HepG2 (cell line): ENCODE measurements around the gene MYCBPAP. TPM values are rescaled to one million over a fixed set of nuclear protein-coding genes. Genes with fewer than 3 reads are reported as not detected.

ENCODE experiments used
- ATF5 ChIP-seq: sonication (generic); formaldehyde crosslinking; IDR thresholded peaks from 2 replicates; pipeline ENCODE4 v1.4.0; 2020; ENCODE audit warnings: mild to moderate bottlenecking, low read depth, missing genetic modification reagents
- CENPBD1 ChIP-seq: sonication (generic); formaldehyde crosslinking; IDR thresholded peaks from 2 replicates; pipeline ENCODE4 v1.8.0; 2022; ENCODE audit warnings: missing genetic modification reagents, low read depth, mild to moderate bottlenecking, borderline replicate concordance
- CREB1 ChIP-seq, 2 experiments: fragments of 450-650 bp in 1 of 2; IDR thresholded peaks; 2 replicates each; pipeline ENCODE4 v1.6.1; 2016 to 2017; ENCODE audit warnings: control low read depth in 1 of 2, mild to moderate bottlenecking in 1 of 2, missing compliant biosample characterization in 1 of 2, missing genetic modification characterization in 1 of 2
- DMTF1 ChIP-seq: sonication (generic); formaldehyde crosslinking; IDR thresholded peaks from 2 replicates; pipeline ENCODE4 v1.4.0; 2020; ENCODE audit warnings: mild to moderate bottlenecking, missing genetic modification reagents
- HHEX ChIP-seq: IDR thresholded peaks from 2 replicates; pipeline ENCODE4 v1.6.1; 2016; ENCODE audit warnings: control low read depth
- LCORL ChIP-seq, 2 experiments: fragments of 450-650 bp in 1 of 2; sonication (generic) in 1 of 2; formaldehyde crosslinking in 1 of 2; IDR thresholded peaks; 2 replicates each; pipeline versions ENCODE4 v1.5.0 to v1.6.1; 2017 to 2020; ENCODE audit warnings: antibody characterized with exemption in 1 of 2, missing genetic modification reagents in 1 of 2
- MAZ ChIP-seq, 2 experiments: sonication (generic) in 1 of 2; formaldehyde crosslinking in 1 of 2; IDR thresholded peaks; 2 replicates each; pipeline versions ENCODE4 v1.5.0 to v1.6.1; 2012 to 2020; ENCODE audit warnings: low read depth in 2 of 2, mild to moderate bottlenecking in 2 of 2, borderline replicate concordance in 1 of 2, improper control_type of control experiment in 1 of 2, low read length in 1 of 2, missing genetic modification reagents in 1 of 2, moderate library complexity in 1 of 2
- MBD4 ChIP-seq: IDR thresholded peaks from 2 replicates; pipeline ENCODE4 v1.6.1; 2012; ENCODE audit warnings: low read length, inconsistent platforms, borderline replicate concordance
- NKX3-1 ChIP-seq: sonication (generic); formaldehyde crosslinking; IDR thresholded peaks from 2 replicates; pipeline ENCODE4 v1.5.0; 2020; ENCODE audit warnings: missing genetic modification reagents
- RELA ChIP-seq: sonication (generic); formaldehyde crosslinking; IDR thresholded peaks from 2 replicates; pipeline ENCODE4 v1.4.0; 2020; ENCODE audit warnings: missing genetic modification reagents
- SCMH1 ChIP-seq: sonication (generic); formaldehyde crosslinking; IDR thresholded peaks from 2 replicates; pipeline ENCODE4 v1.9.0; 2021; ENCODE audit warnings: missing genetic modification reagents, mild to moderate bottlenecking, borderline replicate concordance
- SPEN ChIP-seq: sonication (generic); formaldehyde crosslinking; IDR thresholded peaks from 2 replicates; pipeline ENCODE4 v1.5.1; 2020; ENCODE audit warnings: low read depth, mild to moderate bottlenecking, missing genetic modification reagents
- ZBTB43 ChIP-seq: sonication (generic); formaldehyde crosslinking; conservative IDR thresholded peaks from 2 replicates; pipeline ENCODE4 v1.4.0; 2020; ENCODE audit warnings: missing genetic modification reagents
- ZFP41 ChIP-seq: sonication (generic); formaldehyde crosslinking; IDR thresholded peaks from 2 replicates; pipeline ENCODE4 v1.4.0; 2020; ENCODE audit warnings: mild to moderate bottlenecking, missing genetic modification reagents, borderline replicate concordance
- ZNF3 ChIP-seq: IDR thresholded peaks from 2 replicates; pipeline ENCODE4 v1.7.0; 2017; ENCODE audit warnings: inconsistent platforms
- ZNF337 ChIP-seq: sonication (generic); formaldehyde crosslinking; IDR thresholded peaks from 2 replicates; pipeline ENCODE4 v1.5.1; 2020; ENCODE audit warnings: missing genetic modification reagents, low read depth, mild to moderate bottlenecking, borderline replicate concordance
- ZNF496 ChIP-seq: sonication (generic); formaldehyde crosslinking; IDR thresholded peaks from 2 replicates; pipeline ENCODE4 v1.8.1; 2023; ENCODE audit warnings: mild to moderate bottlenecking, moderate library complexity, missing genetic modification reagents; ENCODE audit not compliant: insufficient replicate concordance
- ZNF547 ChIP-seq: sonication (generic); formaldehyde crosslinking; IDR thresholded peaks from 2 replicates; pipeline ENCODE4 v1.5.1; 2020; ENCODE audit warnings: mild to moderate bottlenecking, missing genetic modification reagents
- ZNF607 ChIP-seq: sonication (generic); formaldehyde crosslinking; IDR thresholded peaks from 2 replicates; pipeline ENCODE4 v1.5.1; 2020; ENCODE audit warnings: missing genetic modification reagents, mild to moderate bottlenecking, borderline replicate concordance
- ZNF674 ChIP-seq: sonication (generic); formaldehyde crosslinking; IDR thresholded peaks from 2 replicates; pipeline ENCODE4 v1.5.0; 2020; ENCODE audit warnings: low read depth, mild to moderate bottlenecking, missing genetic modification reagents
- ZSCAN12 ChIP-seq: sonication (generic); formaldehyde crosslinking; IDR thresholded peaks from 2 replicates; pipeline ENCODE4 v1.9.0; 2021; ENCODE audit warnings: mild to moderate bottlenecking, missing genetic modification reagents
- ZSCAN21 ChIP-seq: sonication (generic); formaldehyde crosslinking; IDR thresholded peaks from 2 replicates; pipeline ENCODE4 v1.8.0; 2022; ENCODE audit warnings: mild to moderate bottlenecking, missing genetic modification reagents, moderate library complexity, borderline replicate concordance
- polyA plus RNA-seq, 8 experiments: library from polyadenylated mRNA; depleted of rRNA in 3 of 8; stranded (reverse) in 7 of 8; unstranded in 1 of 8; fragments of >200 nt; fragmentation: Illumina TruSeq in 4 of 8; extraction: Trizol in 4 of 8; gene quantifications; 2 replicates each; pipeline versions ENCODE4 v1.2.1 to v1.2.3, GENCODE V29; 2011 to 2016; ENCODE audit warnings: low read depth in 4 of 8, missing spikeins in 1 of 8, mixed read lengths in 1 of 8; ENCODE audit not compliant: insufficient read depth in 1 of 8
- total RNA-seq, 5 experiments: library from RNA; depleted of rRNA; stranded (reverse); fragments of >200 nt; fragmentation: Illumina TruSeq; extraction: Trizol; gene quantifications; 2 replicates each; pipeline ENCODE4 v1.2.3, GENCODE V29; 2016; ENCODE audit warnings: low read depth in 1 of 5

MYCBPAP gene
- total and polyA plus RNA-seq, 2 of the 13 experiments (the other 11 are each of a cell fraction or from before 2014, with no cell fraction given), result 0.22 to 0.24 TPM

- TF ChIP-seq DMTF1 (CRISPR knock-in tag) (no peak), ZBTB43 (CRISPR knock-in tag) (peak; percentile 82), ZNF607 (CRISPR knock-in tag) (no peak), ZNF3 (peak; percentile 35; the same call in 1 of the 2 replicates), MBD4 (no peak), HHEX (CRISPR knock-in tag) (peak; percentile 27; the same call in 1 of the 2 replicates), SCMH1 (CRISPR knock-in tag) (no peak), MAZ (IDR thresholded peaks at IDR 0.05; ENCODE audit: borderline replicate concordance, low read depth, low read length) (peak; percentile 57; the same call in 1 of the 2 replicates), MAZ (CRISPR knock-in tag; IDR thresholded peaks at IDR 0.05; ENCODE audit: low read depth) (peak; percentile 48; the same call in 1 of the 2 replicates), NKX3-1 (CRISPR knock-in tag) (peak; percentile 90; the same call in 1 of the 2 replicates), ZSCAN21 (CRISPR knock-in tag) (no peak), ATF5 (no peak), LCORL (IDR thresholded peaks at IDR 0.05) (no peak), LCORL (CRISPR knock-in tag; IDR thresholded peaks at IDR 0.05) (no peak; the same call in 1 of the 2 replicates), ZNF674 (no peak), CREB1 (IDR thresholded peaks at IDR 0.05) (peak; percentile 15; the same call in 1 of the 2 replicates), CREB1 (CRISPR knock-in tag; IDR thresholded peaks at IDR 0.05) (no peak), CENPBD1 (no peak), SPEN (peak; percentile 88), ZNF547 (no peak), ZSCAN12 (CRISPR knock-in tag) (no peak), ZNF337 (peak; percentile 51; the same call in 1 of the 2 replicates), RELA (no peak; the same call in 1 of the 2 replicates), ZFP41 (no peak), ZNF496 (CRISPR knock-in tag) (no peak)
Measured at GRCh38 chr17:50542795-50543774, 34.8 kb downstream of the MYCBPAP start (continued).
